ENCODE results near the gene KAZN.

DNA sequence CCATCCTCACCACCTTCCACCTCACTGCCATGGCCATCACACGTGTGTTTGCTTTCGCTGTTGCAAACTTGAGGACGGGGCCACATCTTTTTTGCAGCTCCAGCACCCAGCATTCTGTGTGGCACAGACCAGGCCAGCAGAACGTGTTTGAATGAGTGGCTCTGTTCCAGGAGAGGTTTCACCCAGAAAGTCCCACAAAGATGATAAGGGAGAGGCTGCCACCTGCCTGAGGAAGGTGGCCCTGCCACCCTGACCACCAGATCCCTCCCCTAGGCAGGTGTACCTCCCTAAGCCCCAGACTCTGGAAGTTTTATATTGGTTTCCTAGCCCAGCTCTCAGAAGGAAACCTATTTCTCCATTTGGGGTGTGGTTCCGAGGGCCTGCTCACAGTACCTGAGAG lies 252.1 kb downstream of the KAZN start:
- TF ChIP-seq, protein P1, sequence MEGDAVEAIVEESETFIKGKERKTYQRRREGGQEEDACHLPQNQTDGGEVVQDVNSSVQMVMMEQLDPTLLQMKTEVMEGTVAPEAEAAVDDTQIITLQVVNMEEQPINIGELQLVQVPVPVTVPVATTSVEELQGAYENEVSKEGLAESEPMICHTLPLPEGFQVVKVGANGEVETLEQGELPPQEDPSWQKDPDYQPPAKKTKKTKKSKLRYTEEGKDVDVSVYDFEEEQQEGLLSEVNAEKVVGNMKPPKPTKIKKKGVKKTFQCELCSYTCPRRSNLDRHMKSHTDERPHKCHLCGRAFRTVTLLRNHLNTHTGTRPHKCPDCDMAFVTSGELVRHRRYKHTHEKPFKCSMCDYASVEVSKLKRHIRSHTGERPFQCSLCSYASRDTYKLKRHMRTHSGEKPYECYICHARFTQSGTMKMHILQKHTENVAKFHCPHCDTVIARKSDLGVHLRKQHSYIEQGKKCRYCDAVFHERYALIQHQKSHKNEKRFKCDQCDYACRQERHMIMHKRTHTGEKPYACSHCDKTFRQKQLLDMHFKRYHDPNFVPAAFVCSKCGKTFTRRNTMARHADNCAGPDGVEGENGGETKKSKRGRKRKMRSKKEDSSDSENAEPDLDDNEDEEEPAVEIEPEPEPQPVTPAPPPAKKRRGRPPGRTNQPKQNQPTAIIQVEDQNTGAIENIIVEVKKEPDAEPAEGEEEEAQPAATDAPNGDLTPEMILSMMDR (IDR thresholded peaks at IDR 0.05; ENCODE audit: poor library complexity, severe bottlenecking): no peak
- TF ChIP-seq EP300 (conservative IDR thresholded peaks at IDR 0.05; ENCODE audit: poor library complexity, severe bottlenecking) (no peak), POLR2AphosphoS5 (IDR thresholded peaks at IDR 0.05) (no peak)
- TF ChIP-seq, protein P2, sequence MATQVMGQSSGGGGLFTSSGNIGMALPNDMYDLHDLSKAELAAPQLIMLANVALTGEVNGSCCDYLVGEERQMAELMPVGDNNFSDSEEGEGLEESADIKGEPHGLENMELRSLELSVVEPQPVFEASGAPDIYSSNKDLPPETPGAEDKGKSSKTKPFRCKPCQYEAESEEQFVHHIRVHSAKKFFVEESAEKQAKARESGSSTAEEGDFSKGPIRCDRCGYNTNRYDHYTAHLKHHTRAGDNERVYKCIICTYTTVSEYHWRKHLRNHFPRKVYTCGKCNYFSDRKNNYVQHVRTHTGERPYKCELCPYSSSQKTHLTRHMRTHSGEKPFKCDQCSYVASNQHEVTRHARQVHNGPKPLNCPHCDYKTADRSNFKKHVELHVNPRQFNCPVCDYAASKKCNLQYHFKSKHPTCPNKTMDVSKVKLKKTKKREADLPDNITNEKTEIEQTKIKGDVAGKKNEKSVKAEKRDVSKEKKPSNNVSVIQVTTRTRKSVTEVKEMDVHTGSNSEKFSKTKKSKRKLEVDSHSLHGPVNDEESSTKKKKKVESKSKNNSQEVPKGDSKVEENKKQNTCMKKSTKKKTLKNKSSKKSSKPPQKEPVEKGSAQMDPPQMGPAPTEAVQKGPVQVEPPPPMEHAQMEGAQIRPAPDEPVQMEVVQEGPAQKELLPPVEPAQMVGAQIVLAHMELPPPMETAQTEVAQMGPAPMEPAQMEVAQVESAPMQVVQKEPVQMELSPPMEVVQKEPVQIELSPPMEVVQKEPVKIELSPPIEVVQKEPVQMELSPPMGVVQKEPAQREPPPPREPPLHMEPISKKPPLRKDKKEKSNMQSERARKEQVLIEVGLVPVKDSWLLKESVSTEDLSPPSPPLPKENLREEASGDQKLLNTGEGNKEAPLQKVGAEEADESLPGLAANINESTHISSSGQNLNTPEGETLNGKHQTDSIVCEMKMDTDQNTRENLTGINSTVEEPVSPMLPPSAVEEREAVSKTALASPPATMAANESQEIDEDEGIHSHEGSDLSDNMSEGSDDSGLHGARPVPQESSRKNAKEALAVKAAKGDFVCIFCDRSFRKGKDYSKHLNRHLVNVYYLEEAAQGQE (IDR thresholded peaks at IDR 0.05; ENCODE audit: borderline replicate concordance): no peak
